Stimulated activated CD8-positive, alpha-beta memory T cell treated with anti-CD3 and anti-CD28 coated beads, Interleukin-4, amount 100 ng/mL, for 48 hours (primary cell): ENCODE data around the gene ELAPOR1.

Source experiments
- DNase-seq: peaks from one replicate; pipeline ENCODE4 v3.0.0-alpha.2; 2020

Gene ELAPOR1

DNA sequence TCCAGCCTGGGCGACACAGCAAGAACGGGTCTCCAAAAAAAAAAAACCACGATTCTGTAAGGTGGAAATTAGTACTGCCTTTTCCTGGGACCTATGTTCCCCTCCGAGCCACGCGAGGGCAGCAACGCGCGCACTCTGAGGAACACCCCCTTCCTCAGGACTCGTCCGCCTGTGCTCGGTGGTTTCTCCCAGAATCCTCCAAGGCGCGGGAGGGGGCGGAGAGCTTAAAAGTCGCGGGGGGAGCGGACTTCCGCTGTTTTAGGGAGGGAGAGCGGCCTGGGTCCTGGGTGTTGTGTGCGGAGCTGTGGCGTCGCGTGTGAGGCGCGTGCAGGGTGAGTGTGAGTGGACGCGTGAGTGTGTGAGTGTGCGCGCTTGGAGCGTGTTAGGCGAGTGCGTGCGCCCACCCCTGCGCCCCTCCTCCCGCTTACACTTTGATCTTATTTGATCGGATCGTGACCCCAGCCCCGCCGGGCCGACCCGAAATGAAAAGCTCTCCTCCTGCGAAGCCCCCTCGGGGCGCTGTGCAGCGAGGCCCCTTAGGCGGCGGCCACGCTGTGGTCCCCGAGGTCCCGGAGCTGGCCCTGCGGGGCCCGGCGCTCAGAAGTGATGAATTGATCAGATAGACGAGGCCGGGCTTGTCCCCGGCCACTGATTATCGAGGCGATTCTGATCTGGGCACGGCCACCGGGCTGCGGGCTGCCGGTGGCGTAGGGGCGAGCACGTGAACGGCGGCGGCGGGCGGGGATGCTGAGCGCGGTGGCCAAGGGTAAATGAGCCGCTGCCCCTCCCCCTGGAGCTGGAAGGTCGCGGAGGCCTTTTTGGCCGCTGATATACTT lies 13.8 kb upstream of the ELAPOR1 start:
- DNase-seq = peak; percentile 98

DNA sequence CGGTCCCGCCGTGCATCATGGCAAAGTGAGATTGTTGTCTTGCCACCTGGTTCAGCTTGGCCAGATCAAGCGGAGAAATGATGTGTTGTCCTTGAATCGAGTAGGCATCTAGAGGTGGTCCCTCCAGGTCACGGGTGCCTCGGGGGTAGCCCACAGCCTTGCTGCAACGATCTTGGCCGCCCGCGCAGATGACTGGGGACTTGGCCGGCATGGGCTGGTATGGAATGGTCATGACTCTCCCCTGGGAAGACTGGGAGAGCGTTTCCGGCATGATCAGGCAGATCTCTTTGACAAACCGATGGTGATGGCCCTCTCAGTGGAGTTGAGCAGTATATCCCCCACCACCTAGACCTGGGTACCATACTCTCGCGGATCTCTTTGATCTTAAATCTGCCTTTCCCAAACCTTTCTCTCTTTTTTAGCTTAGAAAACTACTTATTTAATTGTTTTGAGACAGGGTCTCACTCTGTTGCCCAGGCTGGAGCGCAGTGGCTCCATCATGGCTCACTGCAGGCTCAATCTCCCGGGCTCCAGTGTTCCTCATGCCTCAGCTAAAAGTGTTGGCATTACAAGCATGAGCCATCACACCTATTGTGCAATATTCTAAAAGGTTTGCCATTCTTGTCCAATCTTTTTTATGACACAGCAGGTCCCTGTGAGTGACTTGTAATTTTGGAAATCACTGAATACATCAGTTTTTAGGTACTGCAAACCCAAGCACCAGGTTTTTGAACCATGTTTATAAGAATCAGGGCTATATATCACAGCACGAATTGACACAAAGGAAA lies 9.4 kb upstream of the ELAPOR1 start:
- DNase-seq = no peak

DNA sequence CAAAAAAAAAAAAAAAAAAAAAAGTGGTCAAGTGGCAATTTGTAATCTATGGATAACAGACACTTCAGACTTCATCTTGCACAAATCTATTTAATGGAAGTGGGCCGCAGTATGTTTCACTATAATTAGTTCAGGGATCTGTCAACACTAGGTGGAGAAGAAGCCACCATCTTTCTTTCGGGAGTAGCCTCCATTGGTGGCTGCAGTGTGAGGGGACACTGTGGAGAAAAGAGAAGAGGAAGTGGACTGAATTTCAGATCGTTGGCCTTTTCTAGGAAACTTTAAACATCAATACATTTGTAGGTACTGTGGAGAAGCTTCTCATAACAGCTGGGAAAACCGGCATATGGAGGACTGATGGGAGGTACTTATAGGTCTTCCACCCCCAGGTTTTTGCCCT lies 8.0 kb upstream of the ELAPOR1 start:
- DNase-seq = no peak

DNA sequence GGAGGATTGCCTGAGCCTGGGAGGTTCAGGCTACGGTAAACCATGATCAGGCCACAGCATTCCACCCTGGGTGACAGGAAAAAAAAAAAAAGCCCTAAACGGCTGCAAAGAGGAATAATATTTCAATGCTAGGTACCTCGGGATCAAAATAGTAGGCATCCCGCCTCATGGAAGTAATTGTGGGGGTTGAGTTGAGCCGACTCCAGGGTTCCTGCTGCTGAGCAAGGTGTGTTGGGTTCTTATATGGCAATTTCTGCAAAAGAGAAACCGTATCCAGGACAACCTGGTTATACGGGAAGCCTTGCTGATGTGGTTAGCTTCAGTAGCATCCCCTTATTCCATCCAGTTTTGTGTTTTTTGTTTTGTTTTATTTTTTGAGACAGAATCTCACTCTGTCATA lies 6.1 kb upstream of the ELAPOR1 start:
- no peak for DNase-seq

DNA sequence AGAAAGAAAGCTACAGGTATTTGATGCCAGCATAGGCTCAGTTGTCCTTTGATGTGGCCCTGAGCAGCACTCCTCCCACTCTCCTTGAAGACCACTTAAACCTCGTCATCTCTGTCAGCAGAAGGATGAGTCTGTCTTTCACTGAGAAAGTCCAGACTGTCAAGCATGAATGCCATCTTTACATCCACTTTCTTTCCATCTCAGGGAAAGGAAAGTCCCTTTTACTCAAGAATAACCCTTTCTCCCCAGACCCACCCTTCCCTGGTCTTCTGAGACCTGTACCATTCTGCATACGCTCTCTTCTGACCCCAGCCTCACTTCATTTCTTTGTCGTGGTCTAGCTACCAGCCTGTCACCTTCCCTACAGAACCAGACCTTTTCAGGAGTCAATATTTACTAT lies 4.0 kb upstream of the ELAPOR1 start:
- no peak for DNase-seq

DNA sequence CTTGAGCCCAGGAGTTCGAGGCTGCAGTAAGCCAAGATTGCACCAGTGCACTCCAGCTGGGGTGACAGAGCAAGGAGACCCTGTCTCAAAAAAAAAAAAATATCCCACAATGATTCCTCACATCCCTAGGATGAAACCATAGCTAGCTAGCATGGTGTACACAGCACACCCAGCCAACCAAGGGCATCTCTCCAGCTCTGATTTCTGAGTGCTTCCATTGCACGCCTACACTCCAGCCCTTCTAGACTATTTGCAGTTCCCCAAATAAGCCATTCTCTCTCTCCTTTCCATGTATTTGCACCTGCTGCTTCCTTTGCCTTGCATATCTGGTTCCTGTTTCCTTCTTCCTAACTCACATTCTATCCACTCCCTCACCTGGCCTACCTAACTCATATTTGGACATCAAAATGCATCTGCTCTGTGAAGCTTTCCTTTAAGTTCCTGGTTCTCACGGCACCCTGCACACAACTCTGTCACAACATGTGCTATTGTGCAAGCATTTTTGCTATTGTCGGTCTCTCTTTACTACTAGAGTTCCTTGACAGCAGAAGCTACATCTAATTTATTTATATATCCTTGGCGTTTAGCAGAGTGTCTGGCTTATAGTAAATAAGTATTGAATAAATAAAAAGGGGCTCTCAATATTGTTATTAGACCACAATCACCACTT lies 2.4 kb upstream of the ELAPOR1 start:
- DNase-seq = no peak

DNA sequence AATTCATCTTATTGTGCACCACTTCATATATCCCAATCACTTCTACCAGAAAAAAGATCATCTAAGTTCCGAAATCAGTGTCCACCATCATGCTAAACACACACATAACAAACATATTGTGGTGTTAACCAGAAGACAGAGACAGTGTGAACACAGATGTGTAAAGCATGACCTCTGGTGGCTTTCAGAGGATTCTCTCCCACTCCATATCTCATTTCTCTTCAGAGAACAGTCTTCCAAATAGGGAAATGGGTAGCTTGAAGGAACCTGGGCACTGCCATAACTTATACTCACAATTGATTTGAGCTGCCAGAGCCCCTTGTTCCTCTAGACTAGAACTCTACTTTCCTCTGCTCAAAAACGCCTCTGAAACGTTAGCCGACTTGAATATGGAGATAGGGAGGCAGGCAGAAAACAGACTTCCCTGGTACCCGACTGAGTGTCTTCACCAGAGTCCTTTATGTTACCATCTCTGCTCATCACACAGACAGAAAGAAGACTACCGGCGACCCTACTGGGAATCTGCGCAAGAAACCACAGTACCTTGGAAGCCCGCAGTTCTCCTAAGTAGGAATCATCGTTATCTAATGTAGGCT lies 1.8 kb upstream of the ELAPOR1 start:
- no peak for DNase-seq

DNA sequence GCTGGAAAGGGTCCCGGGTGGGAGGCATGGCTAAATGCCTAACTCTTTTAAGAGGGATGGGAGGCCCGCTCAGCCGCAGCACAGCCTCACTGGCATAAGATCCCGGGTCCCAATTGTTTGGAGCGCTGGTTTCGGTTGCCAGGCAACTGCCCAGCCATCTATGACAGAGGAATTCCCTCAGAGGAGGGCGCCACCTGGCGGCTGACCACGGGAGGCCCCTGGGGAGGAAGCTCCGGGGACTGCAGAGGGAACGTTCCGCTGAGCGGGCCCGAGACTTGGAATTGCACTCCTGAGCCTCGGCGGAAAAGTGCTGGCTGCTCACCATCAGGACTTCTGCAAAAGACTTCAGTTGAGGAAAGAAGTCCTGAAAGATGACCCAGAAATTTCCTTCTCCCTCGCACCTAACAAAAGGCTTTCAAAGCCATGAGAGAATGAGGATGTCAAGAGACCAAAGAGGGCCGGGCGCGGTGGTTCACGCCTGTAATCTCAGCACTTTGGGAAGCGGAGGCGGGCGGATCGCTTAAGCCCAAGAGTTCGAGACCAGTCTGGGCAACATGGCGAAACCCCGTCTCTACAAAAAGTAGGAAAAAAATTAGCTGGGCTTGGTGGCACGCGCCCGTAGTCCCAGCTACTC lies 1.1 kb upstream of the ELAPOR1 start:
- DNase-seq = peak; percentile 98

DNA sequence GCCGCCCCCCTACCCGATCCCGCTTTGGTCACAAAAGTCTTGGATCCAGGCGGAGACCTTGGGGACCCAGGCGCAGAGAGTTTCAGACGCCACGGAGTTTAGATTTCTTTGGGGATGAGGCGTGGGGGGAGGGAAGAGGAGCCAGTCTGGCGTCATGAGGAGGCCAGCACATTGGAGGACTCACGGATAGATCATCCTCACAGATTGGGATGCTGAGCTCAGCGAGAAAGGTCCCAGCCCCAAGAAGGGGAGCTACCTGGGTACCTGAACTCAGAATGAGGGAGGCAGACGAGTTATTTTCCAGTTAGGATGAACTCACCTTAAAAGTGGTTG lies 393 bp downstream of the ELAPOR1 start:
- DNase-seq = no peak

DNA sequence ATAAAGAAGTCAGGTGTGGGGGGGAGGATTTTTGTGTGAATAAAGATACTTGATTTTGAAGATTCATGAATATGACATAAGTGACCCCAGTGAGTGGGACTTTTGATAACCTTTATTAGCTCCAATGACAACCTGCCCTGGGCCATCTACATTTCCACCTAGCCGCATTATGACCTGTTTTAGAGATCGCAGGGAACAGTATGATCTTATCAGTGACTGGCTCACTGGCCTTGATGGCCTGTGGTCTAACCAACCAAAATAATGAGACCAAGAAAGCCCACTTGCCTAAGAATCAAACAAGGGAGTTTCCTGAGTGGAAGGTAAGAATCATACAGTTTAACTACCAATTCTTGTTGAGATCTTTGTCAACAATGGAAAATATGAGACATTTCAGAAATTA lies 1.8 kb downstream of the ELAPOR1 start:
- DNase-seq = no peak

DNA sequence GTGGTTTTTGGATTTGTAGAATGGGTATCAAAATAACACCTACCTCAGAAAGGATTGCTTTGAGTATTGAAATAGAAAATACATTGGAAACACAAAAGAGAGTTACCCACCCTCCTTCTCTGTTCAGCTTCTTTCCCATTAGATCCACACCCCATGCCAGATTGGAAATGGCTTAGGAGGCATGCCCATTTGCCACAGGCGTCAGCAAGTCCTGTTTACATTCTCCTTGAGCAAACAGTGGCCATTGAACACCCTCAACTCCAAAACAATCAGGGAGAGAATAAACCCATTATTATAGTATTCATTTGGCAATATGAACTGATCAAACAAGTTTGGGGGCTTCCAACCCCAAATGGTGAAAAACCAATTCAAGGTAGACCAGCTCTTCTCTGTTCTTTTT lies 2.4 kb downstream of the ELAPOR1 start:
- DNase-seq = no peak

DNA sequence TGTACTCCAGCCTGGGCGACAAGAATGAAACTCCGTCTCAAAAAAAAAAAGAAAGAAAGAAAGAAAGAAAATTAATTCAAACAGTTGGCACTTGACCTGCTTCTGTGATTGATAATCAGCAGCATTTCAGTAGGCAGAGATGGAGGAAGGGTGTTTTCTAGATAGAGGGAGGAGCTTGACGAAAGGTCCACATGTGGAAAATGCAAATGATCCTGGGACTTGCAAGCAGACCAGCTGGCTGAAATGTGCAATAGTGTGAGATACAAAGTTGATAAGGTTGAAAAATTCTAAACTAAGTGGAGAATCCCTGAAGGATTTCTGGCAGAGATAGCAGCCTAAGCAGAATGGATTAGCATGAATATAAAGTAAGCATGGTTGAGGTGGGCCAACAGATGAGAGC lies 4.2 kb downstream of the ELAPOR1 start:
- DNase-seq = no peak

DNA sequence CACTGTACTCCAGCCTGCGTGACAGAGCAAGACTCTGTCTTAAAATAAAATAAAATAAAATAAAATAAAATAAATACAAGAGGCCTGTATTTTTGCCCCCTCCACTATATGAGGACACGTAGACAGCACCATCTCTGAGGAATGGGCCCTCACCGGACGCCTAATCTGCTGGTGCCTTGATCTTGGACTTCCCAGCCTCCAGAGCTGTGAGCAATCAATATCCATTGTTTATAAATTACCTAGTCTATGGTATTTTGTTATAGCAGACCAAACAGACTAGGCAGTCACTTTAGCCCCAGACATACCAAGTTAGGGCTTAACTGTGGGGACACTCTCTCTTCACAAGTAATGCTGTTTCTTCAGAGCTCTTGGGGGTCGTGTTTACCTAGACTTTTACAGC lies 6.4 kb downstream of the ELAPOR1 start:
- DNase-seq = no peak

DNA sequence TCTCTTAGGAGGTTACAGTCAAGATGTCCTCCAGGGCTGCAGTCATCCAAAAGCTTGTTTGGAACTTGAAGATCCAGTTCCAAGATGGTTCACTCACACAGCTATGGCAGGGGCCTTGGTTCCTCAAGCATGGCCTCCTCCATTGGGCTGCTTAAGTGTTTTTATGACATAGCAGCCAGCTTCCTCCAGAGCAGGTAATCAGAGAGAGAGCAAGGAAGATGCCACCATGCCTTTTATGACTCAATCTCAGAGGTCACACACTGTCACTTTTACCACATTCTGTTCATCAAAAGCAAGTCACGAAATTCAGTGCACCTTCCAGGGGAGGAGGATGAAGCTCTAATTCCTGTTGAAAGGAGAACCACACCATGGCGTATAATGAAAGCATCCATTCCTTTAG lies 17.1 kb downstream of the ELAPOR1 start:
- DNase-seq = no peak

DNA sequence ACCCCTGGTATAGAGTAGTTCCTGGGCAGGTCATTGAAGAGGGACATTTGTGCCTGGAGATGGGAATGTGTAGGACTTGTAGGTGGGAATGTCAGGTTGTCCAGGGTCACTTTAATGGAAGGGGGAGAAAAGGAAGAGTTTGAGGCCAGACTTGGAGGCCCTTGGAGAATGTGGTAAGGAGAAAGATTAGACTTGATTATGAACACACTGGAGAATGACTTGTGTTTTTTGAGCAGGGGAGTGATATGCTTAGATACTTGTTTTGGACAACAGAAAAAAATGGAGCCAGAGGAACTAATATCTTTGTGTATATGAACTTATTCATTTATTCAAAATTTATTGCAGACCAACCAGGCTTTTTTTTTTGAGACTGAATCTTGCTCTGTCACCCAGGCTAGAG lies 17.9 kb downstream of the ELAPOR1 start:
- DNase-seq = no peak

DNA sequence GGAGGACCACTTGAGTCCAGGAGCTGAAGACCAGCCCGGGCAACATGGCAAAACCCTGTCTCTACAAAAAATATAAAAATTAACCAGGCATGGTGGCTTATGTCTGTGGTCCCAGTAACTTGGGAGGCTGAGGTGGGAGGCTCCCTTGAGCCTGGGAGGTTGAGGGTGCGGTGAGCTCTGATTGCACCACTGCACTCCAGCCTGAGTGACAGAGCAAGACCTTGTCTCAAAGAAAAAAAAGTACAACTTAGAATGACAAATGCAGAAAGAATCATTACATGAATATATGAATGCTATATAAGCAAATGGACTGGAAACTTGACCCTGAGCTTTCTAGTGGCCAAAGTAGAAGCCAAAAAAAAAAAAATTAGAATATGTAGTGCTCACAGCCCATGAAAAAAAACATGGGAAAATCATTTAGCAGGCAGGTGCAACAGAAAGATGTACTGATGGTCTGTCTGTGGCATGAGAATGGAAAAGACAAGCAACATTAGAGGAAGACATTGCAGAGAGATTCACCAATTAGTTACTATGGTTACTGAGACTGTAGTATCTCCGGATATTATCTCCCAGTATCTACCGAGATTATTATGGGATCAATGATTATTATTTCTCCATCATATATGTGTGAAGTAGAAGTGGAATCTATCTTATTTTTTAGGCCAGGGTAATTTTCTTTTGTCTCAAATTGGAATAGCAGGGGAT lies 19.2 kb downstream of the ELAPOR1 start:
- no peak for DNase-seq

DNA sequence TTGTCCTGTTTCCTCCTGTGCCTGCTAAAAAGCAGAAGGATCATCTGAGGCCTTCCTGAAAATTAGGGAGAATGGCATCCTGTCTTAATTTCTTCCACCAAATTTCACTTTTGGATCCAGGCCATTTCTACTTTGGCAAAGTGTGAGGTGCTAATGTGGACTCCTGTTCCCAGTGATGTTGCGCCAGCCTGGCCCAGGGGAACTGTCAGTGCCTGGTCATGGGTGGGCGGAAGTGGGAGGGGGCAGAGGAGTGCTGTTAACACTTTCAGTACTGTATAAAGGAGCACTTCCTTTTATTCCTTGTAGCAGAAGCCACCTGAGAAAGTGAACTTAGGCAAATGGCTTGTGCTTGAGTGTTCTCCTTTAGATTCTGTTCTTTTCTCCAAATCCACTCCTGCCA lies 19.9 kb downstream of the ELAPOR1 start:
- no peak for DNase-seq

DNA sequence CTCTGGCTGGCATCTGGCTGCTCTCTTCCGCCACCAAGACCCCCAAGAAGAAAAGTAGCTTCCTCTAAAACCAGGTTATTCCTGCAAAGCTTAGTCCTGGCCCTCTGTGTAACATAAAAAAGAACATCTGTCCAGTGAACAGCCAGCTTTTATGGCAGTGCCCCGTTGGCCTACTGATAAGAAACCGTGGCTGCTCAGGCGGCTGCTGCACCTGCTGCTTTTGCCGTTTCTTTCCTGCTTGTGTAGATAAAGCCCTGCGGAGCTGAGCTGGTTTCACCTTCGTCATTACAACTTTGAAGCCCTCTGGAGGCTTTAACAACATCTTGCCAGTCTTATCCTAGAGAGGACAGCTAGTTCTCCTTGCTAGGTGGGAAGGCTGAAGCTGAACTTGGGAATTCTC lies 20.5 kb downstream of the ELAPOR1 start:
- no peak for DNase-seq

DNA sequence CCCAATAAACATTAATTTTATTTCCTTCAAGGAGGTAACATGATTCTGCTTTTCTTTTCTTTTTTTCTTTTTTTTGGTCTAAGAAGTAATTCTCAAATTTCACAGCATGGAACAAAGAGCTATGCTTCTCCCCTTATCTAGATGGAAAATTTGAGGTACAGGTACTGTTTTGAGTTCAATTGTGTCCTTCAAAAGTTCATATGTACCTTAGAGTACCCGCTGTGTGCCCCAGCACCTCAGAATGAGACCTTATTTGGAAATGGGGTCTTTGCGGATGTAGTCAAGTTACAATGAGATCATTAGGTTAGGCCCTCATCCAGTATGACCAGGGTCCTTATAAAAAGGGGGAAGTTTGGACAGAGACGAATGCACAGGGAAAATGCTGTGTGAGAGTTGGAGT lies 22.0 kb downstream of the ELAPOR1 start:
- no peak for DNase-seq

DNA sequence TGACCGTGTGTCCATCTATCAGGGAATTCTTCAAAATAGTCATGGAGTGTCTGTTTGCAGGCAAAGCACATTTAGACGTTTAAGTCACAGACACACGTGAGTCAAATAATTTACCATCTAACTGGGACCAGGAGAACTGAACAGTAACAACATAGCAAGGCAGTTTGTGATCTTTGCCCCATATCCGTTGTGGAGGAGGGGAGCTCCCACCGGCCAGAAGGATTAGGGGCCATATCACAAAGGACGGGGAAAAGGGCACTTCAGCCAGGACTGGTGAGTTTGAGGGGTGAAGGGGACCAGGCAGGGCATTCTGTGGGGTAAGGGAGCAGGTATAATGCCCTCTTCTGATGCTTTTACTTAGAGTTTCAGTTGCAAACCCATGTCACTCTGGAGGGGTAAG lies 22.9 kb downstream of the ELAPOR1 start:
- no peak for DNase-seq

DNA sequence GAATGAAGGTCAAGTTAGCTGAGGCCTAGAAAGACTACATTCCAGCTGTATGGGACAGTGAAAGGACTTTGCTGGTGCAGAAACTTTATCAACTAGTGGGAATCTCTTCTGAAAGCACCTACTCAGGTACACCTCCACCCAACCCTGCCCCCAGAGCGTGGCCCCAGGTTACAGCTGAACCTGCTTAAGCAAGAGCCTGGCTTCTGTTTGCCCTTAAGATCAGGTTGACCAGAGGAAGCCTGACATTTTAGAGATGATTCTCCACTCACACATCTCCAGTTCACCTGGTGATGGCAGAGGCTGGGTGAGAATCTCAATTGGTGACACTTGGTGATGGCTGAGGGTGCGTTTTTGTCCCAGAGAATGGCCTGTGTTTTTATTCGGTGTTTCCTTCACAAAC lies 24.0 kb downstream of the ELAPOR1 start:
- no peak for DNase-seq

DNA sequence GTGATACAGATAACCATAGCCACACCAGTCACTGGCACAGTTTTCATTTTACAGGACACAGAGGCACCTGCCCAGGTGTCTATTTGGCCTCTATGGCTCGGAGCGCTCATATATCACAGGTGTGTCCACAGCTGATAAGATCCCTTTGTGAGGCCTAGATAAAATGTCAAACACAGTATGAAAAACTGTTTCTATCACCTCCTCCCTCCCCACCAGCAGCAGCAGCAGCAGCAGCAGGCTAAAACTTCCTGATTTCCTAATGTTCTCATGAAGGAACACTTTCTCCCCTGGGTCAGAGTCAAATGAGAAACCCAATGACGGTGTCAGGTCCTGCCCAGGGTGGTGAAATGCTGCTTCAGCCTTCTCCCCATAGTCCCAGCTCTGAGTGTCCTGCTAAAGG lies 24.4 kb downstream of the ELAPOR1 start:
- no peak for DNase-seq

DNA sequence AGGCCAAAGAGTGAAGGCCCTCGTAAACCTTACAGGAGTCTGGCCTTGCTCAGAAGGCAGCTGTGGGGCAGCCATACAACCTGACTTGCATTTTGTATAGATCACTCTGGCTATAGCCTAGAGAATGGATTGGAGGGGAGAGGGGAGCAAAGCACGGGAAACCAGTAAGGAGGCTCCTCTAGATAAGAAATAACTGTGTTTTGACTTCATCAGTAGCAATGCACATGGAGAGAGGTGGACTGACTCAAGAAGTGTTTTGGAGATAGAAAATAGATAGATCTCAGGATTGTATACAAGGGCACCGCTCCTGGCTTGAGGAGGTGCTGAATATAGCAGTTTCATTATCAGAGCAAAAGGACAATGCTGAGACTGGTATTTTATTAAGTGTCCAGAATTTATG lies 26.5 kb downstream of the ELAPOR1 start:
- no peak for DNase-seq
